Inflammatory macrophage (primary cell): ENCODE data around the gene CTDSP2.

Source experiments
- DNase-seq, 2 donors: peaks; one replicate each; pipeline ENCODE4 v3.0.0-alpha.2; 2020 to 2022

The CTDSP2 gene

GRCh38 chr12:57813111-57813970, 33.2 kb downstream of the CTDSP2 start:
- DNase-seq: no peak

GRCh38 chr12:57811028-57811755, 35.3 kb downstream of the CTDSP2 start:
- no peak for DNase-seq

GRCh38 chr12:57810450-57810849, 36.1 kb downstream of the CTDSP2 start:
- DNase-seq: no peak

GRCh38 chr12:57809425-57809824, 37.1 kb downstream of the CTDSP2 start:
- DNase-seq: no peak

GRCh38 chr12:57808351-57808750, 38.2 kb downstream of the CTDSP2 start:
- DNase-seq: no peak

GRCh38 chr12:57807285-57807684, 39.2 kb downstream of the CTDSP2 start:
- no peak for DNase-seq

- DNase-seq: no peak
Observed at GRCh38 chr12:57806677-57807076, 39.9 kb downstream of the CTDSP2 start.

GRCh38 chr12:57803319-57803893, 43.1 kb downstream of the CTDSP2 start:
- peak; percentile 37 to 45 for DNase-seq

- no peak for DNase-seq
Observed at GRCh38 chr12:57802607-57803006, 43.9 kb downstream of the CTDSP2 start.

GRCh38 chr12:57800965-57801364, 45.6 kb downstream of the CTDSP2 start:
- no peak for DNase-seq

- peak; percentile 57 to 70 for DNase-seq
Observed at GRCh38 chr12:57797933-57798332, 48.6 kb downstream of the CTDSP2 start.

GRCh38 chr12:57796996-57797395, 49.5 kb downstream of the CTDSP2 start:
- DNase-seq: peak in 1 of 2 donors; percentile 18

GRCh38 chr12:57795354-57795753, 51.2 kb downstream of the CTDSP2 start:
- DNase-seq: no peak

- peak; percentile 45 to 50 for DNase-seq
Observed at GRCh38 chr12:57793920-57794319, 52.6 kb downstream of the CTDSP2 start.

- no peak for DNase-seq
Observed at GRCh38 chr12:57783861-57784260, 62.7 kb downstream of the CTDSP2 start.

- no peak for DNase-seq
Observed at GRCh38 chr12:57783466-57783801, 63.1 kb downstream of the CTDSP2 start.

GRCh38 chr12:57782608-57783465, 63.7 kb downstream of the CTDSP2 start, which contains the start of gene TSFM:
TSS of gene TSFM (plus strand) at chr12:57782787. CDS start at chr12:57782802, 15 bp downstream.
- DNase-seq: peak; percentile 96

- DNase-seq: no peak
Observed at GRCh38 chr12:57782243-57782607, 64.3 kb downstream of the CTDSP2 start.

- DNase-seq: no peak
Observed at GRCh38 chr12:57781801-57782200, 64.7 kb downstream of the CTDSP2 start.

GRCh38 chr12:57781244-57781643, 65.3 kb downstream of the CTDSP2 start:
- peak; percentile 56 to 57 for DNase-seq

GRCh38 chr12:57780284-57780897, 66.1 kb downstream of the CTDSP2 start:
- no peak for DNase-seq

- DNase-seq: no peak
Observed at GRCh38 chr12:57779736-57780135, 66.8 kb downstream of the CTDSP2 start.
